ENCODE measurements around the gene SCG2. TPM values are rescaled to one million over a fixed set of nuclear protein-coding genes. Genes with fewer than 3 reads are reported as not detected.

Gene SCG2
- polyA plus RNA-seq, 1 donor from 2014 or later, result 37.3 TPM

DNA sequence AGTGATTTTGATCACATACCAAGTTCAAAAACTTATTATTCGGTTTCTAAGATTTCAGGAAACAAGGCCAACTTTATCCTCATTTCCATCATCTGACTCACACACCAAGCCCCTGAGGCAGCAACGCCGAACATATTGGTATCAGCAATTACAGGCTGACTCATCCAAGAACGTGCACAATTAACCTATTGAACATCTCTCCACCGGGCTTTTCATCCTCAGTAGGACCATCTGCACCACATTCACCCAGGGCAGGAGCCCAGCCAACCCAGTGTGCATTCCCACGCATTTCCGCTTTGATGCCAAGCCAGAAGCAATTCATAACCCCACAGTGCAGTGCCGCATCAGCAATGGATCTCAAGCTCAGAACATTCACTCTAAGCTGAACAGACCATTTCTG is 52.9 kb downstream of the SCG2 start:
- no peaks in the 10 kb centered on the region for H4K20me1 ChIP-seq (ENCODE audit: insufficient read depth)
- no peak overlapping the region for H3K27ac ChIP-seq (ENCODE audit: low read length)
- TF ChIP-seq EZH2 (IDR thresholded peaks at IDR 0.05; ENCODE audit: borderline replicate concordance, insufficient read depth, low read length, poor library complexity, severe bottlenecking) (no peak), EP300 (conservative IDR thresholded peaks at IDR 0.05; ENCODE audit: poor library complexity, severe bottlenecking) (no peak), TAF1 (IDR thresholded peaks at IDR 0.05; ENCODE audit: low read depth) (no peak), POLR2AphosphoS5 (IDR thresholded peaks at IDR 0.05) (no peak), MXI1 (conservative IDR thresholded peaks at IDR 0.05; ENCODE audit: poor library complexity, severe bottlenecking) (no peak), SMC3 (conservative IDR thresholded peaks at IDR 0.05; ENCODE audit: poor library complexity) (no peak), RAD21 (conservative IDR thresholded peaks at IDR 0.05) (no peak)
- TF ChIP-seq, protein P1, sequence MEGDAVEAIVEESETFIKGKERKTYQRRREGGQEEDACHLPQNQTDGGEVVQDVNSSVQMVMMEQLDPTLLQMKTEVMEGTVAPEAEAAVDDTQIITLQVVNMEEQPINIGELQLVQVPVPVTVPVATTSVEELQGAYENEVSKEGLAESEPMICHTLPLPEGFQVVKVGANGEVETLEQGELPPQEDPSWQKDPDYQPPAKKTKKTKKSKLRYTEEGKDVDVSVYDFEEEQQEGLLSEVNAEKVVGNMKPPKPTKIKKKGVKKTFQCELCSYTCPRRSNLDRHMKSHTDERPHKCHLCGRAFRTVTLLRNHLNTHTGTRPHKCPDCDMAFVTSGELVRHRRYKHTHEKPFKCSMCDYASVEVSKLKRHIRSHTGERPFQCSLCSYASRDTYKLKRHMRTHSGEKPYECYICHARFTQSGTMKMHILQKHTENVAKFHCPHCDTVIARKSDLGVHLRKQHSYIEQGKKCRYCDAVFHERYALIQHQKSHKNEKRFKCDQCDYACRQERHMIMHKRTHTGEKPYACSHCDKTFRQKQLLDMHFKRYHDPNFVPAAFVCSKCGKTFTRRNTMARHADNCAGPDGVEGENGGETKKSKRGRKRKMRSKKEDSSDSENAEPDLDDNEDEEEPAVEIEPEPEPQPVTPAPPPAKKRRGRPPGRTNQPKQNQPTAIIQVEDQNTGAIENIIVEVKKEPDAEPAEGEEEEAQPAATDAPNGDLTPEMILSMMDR (IDR thresholded peaks at IDR 0.05; ENCODE audit: poor library complexity, severe bottlenecking), result no peak
- TF ChIP-seq, protein P2, sequence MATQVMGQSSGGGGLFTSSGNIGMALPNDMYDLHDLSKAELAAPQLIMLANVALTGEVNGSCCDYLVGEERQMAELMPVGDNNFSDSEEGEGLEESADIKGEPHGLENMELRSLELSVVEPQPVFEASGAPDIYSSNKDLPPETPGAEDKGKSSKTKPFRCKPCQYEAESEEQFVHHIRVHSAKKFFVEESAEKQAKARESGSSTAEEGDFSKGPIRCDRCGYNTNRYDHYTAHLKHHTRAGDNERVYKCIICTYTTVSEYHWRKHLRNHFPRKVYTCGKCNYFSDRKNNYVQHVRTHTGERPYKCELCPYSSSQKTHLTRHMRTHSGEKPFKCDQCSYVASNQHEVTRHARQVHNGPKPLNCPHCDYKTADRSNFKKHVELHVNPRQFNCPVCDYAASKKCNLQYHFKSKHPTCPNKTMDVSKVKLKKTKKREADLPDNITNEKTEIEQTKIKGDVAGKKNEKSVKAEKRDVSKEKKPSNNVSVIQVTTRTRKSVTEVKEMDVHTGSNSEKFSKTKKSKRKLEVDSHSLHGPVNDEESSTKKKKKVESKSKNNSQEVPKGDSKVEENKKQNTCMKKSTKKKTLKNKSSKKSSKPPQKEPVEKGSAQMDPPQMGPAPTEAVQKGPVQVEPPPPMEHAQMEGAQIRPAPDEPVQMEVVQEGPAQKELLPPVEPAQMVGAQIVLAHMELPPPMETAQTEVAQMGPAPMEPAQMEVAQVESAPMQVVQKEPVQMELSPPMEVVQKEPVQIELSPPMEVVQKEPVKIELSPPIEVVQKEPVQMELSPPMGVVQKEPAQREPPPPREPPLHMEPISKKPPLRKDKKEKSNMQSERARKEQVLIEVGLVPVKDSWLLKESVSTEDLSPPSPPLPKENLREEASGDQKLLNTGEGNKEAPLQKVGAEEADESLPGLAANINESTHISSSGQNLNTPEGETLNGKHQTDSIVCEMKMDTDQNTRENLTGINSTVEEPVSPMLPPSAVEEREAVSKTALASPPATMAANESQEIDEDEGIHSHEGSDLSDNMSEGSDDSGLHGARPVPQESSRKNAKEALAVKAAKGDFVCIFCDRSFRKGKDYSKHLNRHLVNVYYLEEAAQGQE (IDR thresholded peaks at IDR 0.05; ENCODE audit: borderline replicate concordance), result no peak
- H3K79me2 ChIP-seq (replicated peaks; ENCODE audit: insufficient read depth, low read length), result no peaks in the 10 kb centered on the region
- no peaks in the 10 kb centered on the region for H3K9me3 ChIP-seq (ENCODE audit: low read length)
- no peaks in the 10 kb centered on the region for H3K27me3 ChIP-seq (ENCODE audit: insufficient read depth, low read depth, low read length)
- H3F3A ChIP-seq (ENCODE audit: insufficient read depth, low read length, poor library complexity, severe bottlenecking), result no peaks in the 10 kb centered on the region
- H2AFZ ChIP-seq (ENCODE audit: low read depth, low read length), result no peak overlapping the region
- H3K9me2 ChIP-seq (ENCODE audit: insufficient read depth, low read length), result no peaks in the 10 kb centered on the region
- no peak overlapping the region for H3K4me2 ChIP-seq (ENCODE audit: low read length)
- no peak overlapping the region for H3K9ac ChIP-seq (ENCODE audit: low read length)
- H3K36me3 ChIP-seq (ENCODE audit: insufficient read depth, low read length), result no peaks in the 10 kb centered on the region
- H3K4me3 ChIP-seq (ENCODE audit: low read length), result no peak overlapping the region

DNA sequence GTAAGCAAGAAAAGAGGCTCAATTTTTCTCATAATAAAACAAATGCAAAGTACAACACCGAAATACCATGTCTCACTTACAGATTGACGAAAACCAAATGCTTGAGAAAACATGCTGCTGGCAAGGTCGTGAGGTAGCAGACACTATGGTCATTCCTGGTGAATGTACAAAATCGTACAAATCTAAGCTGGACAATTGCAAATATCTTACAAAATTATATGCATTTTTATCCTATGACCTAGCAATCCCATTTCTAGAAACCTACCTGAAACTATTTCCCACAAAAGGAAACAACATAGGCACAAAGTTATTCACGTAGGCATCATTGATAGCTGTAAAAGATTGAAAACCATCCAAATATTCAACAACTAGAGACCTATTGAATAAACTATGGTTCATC is 54.0 kb downstream of the SCG2 start:
- Histone ChIP-seq H3K4me2 (ENCODE audit: low read length) (no peak overlapping the region), H2AFZ (ENCODE audit: low read depth, low read length) (no peak overlapping the region), H3K79me2 (replicated peaks; ENCODE audit: insufficient read depth, low read length) (no peaks in the 10 kb centered on the region), H3K4me3 (ENCODE audit: low read length) (no peak overlapping the region), H3F3A (ENCODE audit: insufficient read depth, low read length, poor library complexity, severe bottlenecking) (no peaks in the 10 kb centered on the region), H4K20me1 (ENCODE audit: insufficient read depth) (no peaks in the 10 kb centered on the region), H3K36me3 (ENCODE audit: insufficient read depth, low read length) (no peaks in the 10 kb centered on the region), H3K27me3 (ENCODE audit: insufficient read depth, low read depth, low read length) (no peaks in the 10 kb centered on the region), H3K9me3 (ENCODE audit: low read length) (no peaks in the 10 kb centered on the region), H3K27ac (ENCODE audit: low read length) (no peak overlapping the region), H3K9ac (ENCODE audit: low read length) (no peak overlapping the region), H3K9me2 (ENCODE audit: insufficient read depth, low read length) (no peaks in the 10 kb centered on the region)
- TF ChIP-seq EZH2 (IDR thresholded peaks at IDR 0.05; ENCODE audit: borderline replicate concordance, insufficient read depth, low read length, poor library complexity, severe bottlenecking) (no peak), POLR2AphosphoS5 (IDR thresholded peaks at IDR 0.05) (no peak), SMC3 (conservative IDR thresholded peaks at IDR 0.05; ENCODE audit: poor library complexity) (no peak), TAF1 (IDR thresholded peaks at IDR 0.05; ENCODE audit: low read depth) (no peak), RAD21 (conservative IDR thresholded peaks at IDR 0.05) (no peak), MXI1 (conservative IDR thresholded peaks at IDR 0.05; ENCODE audit: poor library complexity, severe bottlenecking) (no peak), EP300 (conservative IDR thresholded peaks at IDR 0.05; ENCODE audit: poor library complexity, severe bottlenecking) (no peak)
- TF ChIP-seq, protein P2 (IDR thresholded peaks at IDR 0.05; ENCODE audit: borderline replicate concordance), result no peak
- TF ChIP-seq, protein P1 (IDR thresholded peaks at IDR 0.05; ENCODE audit: poor library complexity, severe bottlenecking), result no peak
